Measurements from ENCODE around the gene SPOCK2.

Gene SPOCK2

DNA sequence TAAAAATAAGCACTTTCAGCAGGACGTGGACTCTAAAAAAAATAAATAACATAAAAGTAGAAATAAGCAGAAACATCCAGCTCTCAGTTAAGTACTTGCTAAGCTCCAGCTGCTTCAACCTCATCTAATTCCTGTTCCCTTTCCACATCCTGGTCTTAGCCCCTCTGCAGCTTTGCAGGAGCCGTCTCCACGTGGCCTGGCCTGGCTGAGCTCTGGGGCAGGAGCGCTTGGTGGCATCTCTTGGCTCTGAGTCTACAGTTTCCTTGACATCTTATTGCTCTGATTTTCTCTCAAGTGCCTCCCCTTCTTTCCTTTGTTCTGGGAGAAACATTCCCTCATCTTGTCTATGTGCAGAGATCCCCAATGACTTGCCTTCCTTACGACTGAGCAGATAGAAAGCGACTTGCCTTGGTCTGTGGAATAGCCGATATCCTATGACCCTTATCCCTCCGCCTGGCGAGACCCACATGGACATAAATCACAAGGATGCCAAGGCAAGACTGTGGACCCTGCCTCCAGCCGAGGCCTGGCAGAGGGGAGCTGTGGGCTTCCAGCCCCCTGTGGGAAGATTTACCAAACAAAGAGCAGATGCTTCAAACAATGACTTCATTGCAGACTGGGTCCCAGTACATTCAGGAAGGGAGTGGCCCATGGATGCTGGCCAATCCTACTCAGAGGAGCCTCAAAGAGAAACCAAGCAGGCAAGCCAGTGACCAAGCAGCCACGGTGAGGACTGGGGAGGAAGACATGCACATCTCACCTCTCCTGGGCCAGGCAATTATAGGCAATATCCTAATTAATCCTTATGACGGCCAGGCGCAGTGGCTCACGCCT lies 61.9 kb downstream of the SPOCK2 start:
- Histone ChIP-seq H3K36me3 (ENCODE audit: control insufficient read depth, insufficient read depth, low read length) (no peaks in the 10 kb centered on the region), H3K23ac (ENCODE audit: low read length) (no peak overlapping the region), H3K79me2 (ENCODE audit: control insufficient read depth, insufficient read depth, low read length) (no peaks in the 10 kb centered on the region), H3K27me3 (ENCODE audit: insufficient read depth, low read length, poor library complexity) (no peaks in the 10 kb centered on the region), H3K4me1 (ENCODE audit: control insufficient read depth, low read depth, low read length) (no peaks in the 10 kb centered on the region), H3K9ac (ENCODE audit: low read length) (no peak overlapping the region), H3K79me1 (ENCODE audit: low read length) (no peaks in the 10 kb centered on the region), H3K56ac (ENCODE audit: low read length) (no peak overlapping the region), H2BK15ac (replicated peaks; ENCODE audit: low read depth) (no peak overlapping the region), H2BK120ac (ENCODE audit: low read depth, low read length) (no peak overlapping the region), H2BK5ac (ENCODE audit: low read length) (no peak overlapping the region), H3K4me2 (ENCODE audit: low read length) (no peak overlapping the region), H3K27ac (ENCODE audit: low read depth, low read length) (no peak overlapping the region), H3K4me3 (ENCODE audit: low read length) (no peak overlapping the region), H4K5ac (ENCODE audit: low read length) (no peak overlapping the region), H3K18ac (ENCODE audit: low read length) (no peak overlapping the region), H2AK5ac (ENCODE audit: low read length) (no peak overlapping the region), H4K8ac (ENCODE audit: low read depth, low read length) (no peak overlapping the region), H3K4ac (ENCODE audit: low read depth, low read length) (no peak overlapping the region)
- DNase-seq: no peak
- no CpG with 5 or more reads among the region's 14 CpGs for WGBS (ENCODE audit: extremely low coverage, insufficient coverage, low lambda C conversion rate)

DNA sequence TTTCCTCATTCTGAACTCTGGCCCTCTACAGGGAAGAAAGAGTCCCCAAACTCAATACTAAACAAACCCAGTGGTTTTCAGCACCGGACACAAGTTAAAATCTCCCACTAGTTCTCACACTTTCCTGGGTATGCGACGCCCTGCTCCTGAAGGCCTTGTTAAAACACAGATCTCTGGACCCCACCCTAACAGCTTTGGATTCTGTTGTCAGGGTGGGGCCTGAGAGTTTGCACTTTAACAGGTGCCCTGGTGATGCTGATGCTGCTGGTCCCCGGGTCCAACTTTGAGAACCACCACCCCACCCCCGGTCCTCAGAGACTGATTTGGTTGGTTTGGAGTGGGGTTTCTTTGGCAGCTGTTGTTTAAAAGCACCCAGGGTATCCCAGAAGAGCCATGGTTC lies 62.5 kb downstream of the SPOCK2 start:
- no peak overlapping the region for H2BK5ac ChIP-seq (ENCODE audit: low read length)
- no peak overlapping the region for H2BK15ac ChIP-seq (replicated peaks; ENCODE audit: low read depth)
- H3K23ac ChIP-seq (ENCODE audit: low read length): no peak overlapping the region
- H3K18ac ChIP-seq (ENCODE audit: low read length): no peak overlapping the region
- no peak overlapping the region for H3K4me2 ChIP-seq (ENCODE audit: low read length)
- no peak overlapping the region for H3K4me3 ChIP-seq (ENCODE audit: low read length)
- H3K79me2 ChIP-seq (ENCODE audit: control insufficient read depth, insufficient read depth, low read length): no peaks in the 10 kb centered on the region
- no peak overlapping the region for H3K9ac ChIP-seq (ENCODE audit: low read length)
- no peak overlapping the region for H3K27ac ChIP-seq (ENCODE audit: low read depth, low read length)
- no peak overlapping the region for H4K8ac ChIP-seq (ENCODE audit: low read depth, low read length)
- H3K56ac ChIP-seq (ENCODE audit: low read length): no peak overlapping the region
- no peak for DNase-seq
- H3K27me3 ChIP-seq (ENCODE audit: insufficient read depth, low read length, poor library complexity): no peaks in the 10 kb centered on the region
- H2BK120ac ChIP-seq (ENCODE audit: low read depth, low read length): no peak overlapping the region
- no peaks in the 10 kb centered on the region for H3K79me1 ChIP-seq (ENCODE audit: low read length)
- no peaks in the 10 kb centered on the region for H3K4me1 ChIP-seq (ENCODE audit: control insufficient read depth, low read depth, low read length)
- no CpG with 5 or more reads among the region's 5 CpGs for WGBS (ENCODE audit: extremely low coverage, insufficient coverage, low lambda C conversion rate)
- no peaks in the 10 kb centered on the region for H3K36me3 ChIP-seq (ENCODE audit: control insufficient read depth, insufficient read depth, low read length)
- no peak overlapping the region for H4K5ac ChIP-seq (ENCODE audit: low read length)
- no peak overlapping the region for H3K4ac ChIP-seq (ENCODE audit: low read depth, low read length)
- H2AK5ac ChIP-seq (ENCODE audit: low read length): no peak overlapping the region

GRCh38 chr10:72025400-72025799 lies 63.0 kb downstream of the SPOCK2 start:
- H3K9ac ChIP-seq (ENCODE audit: low read length): no peak overlapping the region
- H4K5ac ChIP-seq (ENCODE audit: low read length): no peak overlapping the region
- no peaks in the 10 kb centered on the region for H3K4me1 ChIP-seq (ENCODE audit: control insufficient read depth, low read depth, low read length)
- no peak overlapping the region for H3K4me2 ChIP-seq (ENCODE audit: low read length)
- no peak overlapping the region for H3K56ac ChIP-seq (ENCODE audit: low read length)
- H3K4ac ChIP-seq (ENCODE audit: low read depth, low read length): no peak overlapping the region
- no peaks in the 10 kb centered on the region for H3K79me2 ChIP-seq (ENCODE audit: control insufficient read depth, insufficient read depth, low read length)
- no peak overlapping the region for H2BK5ac ChIP-seq (ENCODE audit: low read length)
- H2AK5ac ChIP-seq (ENCODE audit: low read length): no peak overlapping the region
- no peak overlapping the region for H3K18ac ChIP-seq (ENCODE audit: low read length)
- no peak overlapping the region for H4K8ac ChIP-seq (ENCODE audit: low read depth, low read length)
- H3K4me3 ChIP-seq (ENCODE audit: low read length): no peak overlapping the region
- no peak overlapping the region for H2BK120ac ChIP-seq (ENCODE audit: low read depth, low read length)
- H3K23ac ChIP-seq (ENCODE audit: low read length): no peak overlapping the region
- H2BK15ac ChIP-seq (replicated peaks; ENCODE audit: low read depth): no peak overlapping the region
- no peaks in the 10 kb centered on the region for H3K79me1 ChIP-seq (ENCODE audit: low read length)
- H3K27ac ChIP-seq (ENCODE audit: low read depth, low read length): no peak overlapping the region
- H3K27me3 ChIP-seq (ENCODE audit: insufficient read depth, low read length, poor library complexity): no peaks in the 10 kb centered on the region
- no peak for DNase-seq
- no CpG with 5 or more reads among the region's 8 CpGs for WGBS (ENCODE audit: extremely low coverage, insufficient coverage, low lambda C conversion rate)
- no peaks in the 10 kb centered on the region for H3K36me3 ChIP-seq (ENCODE audit: control insufficient read depth, insufficient read depth, low read length)

DNA sequence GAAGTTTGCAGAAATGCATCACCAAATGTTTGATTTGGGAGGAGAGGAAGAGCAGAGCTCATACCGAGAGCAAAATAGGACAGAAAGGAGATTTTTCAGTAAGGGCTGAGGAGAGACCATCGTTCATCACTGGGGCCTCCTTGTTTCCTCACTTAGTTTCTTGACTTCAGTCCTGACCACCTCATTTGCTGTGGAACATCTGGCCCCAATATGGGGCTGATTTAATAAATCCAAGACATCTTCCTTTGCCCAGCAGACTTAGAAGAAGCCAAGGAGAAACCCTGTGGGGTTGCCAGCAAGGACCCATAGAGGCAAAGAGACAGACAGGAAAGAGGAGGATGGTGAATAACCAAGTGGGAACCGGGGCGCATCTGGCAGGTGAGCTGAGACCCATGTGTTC lies 63.8 kb downstream of the SPOCK2 start:
- H3K79me2 ChIP-seq (ENCODE audit: control insufficient read depth, insufficient read depth, low read length): no peaks in the 10 kb centered on the region
- no peaks in the 10 kb centered on the region for H3K79me1 ChIP-seq (ENCODE audit: low read length)
- H2AK5ac ChIP-seq (ENCODE audit: low read length): no peak overlapping the region
- no peaks in the 10 kb centered on the region for H3K27me3 ChIP-seq (ENCODE audit: insufficient read depth, low read length, poor library complexity)
- H4K5ac ChIP-seq (ENCODE audit: low read length): no peak overlapping the region
- no peak overlapping the region for H3K4me3 ChIP-seq (ENCODE audit: low read length)
- H3K4me2 ChIP-seq (ENCODE audit: low read length): no peak overlapping the region
- H3K56ac ChIP-seq (ENCODE audit: low read length): no peak overlapping the region
- H3K4me1 ChIP-seq (ENCODE audit: control insufficient read depth, low read depth, low read length): no peaks in the 10 kb centered on the region
- H3K9ac ChIP-seq (ENCODE audit: low read length): no peak overlapping the region
- no peak overlapping the region for H2BK15ac ChIP-seq (replicated peaks; ENCODE audit: low read depth)
- H3K4ac ChIP-seq (ENCODE audit: low read depth, low read length): no peak overlapping the region
- no peak overlapping the region for H2BK120ac ChIP-seq (ENCODE audit: low read depth, low read length)
- no CpG with 5 or more reads among the region's 4 CpGs for WGBS (ENCODE audit: extremely low coverage, insufficient coverage, low lambda C conversion rate)
- H4K8ac ChIP-seq (ENCODE audit: low read depth, low read length): no peak overlapping the region
- no peak for DNase-seq
- H3K23ac ChIP-seq (ENCODE audit: low read length): no peak overlapping the region
- no peaks in the 10 kb centered on the region for H3K36me3 ChIP-seq (ENCODE audit: control insufficient read depth, insufficient read depth, low read length)
- no peak overlapping the region for H3K27ac ChIP-seq (ENCODE audit: low read depth, low read length)
- H3K18ac ChIP-seq (ENCODE audit: low read length): no peak overlapping the region
- no peak overlapping the region for H2BK5ac ChIP-seq (ENCODE audit: low read length)

DNA sequence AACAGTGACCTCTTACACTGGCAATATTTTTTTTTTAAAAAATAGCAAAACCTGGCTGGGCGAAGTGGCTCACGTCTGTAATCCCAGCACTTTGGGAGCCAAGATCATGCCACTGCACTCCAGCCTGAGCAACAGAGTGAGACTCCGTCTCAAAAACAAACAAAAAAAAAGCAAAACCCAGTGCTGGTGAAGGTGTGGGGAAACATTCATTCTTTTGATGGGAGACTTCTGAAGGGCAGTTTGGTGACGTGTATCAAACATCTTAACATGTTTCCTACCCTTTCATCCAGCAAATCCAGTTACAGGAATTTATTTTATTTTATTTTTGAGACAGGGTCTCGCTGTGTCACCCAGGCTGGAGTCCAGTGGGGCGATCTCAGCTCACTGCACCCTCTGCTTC lies 66.1 kb downstream of the SPOCK2 start:
- Histone ChIP-seq H3K27ac (ENCODE audit: low read depth, low read length) (no peak overlapping the region), H3K4me3 (ENCODE audit: low read length) (no peak overlapping the region), H3K56ac (ENCODE audit: low read length) (no peak overlapping the region), H3K18ac (ENCODE audit: low read length) (no peak overlapping the region), H3K4me1 (ENCODE audit: control insufficient read depth, low read depth, low read length) (no peaks in the 10 kb centered on the region), H2AK5ac (ENCODE audit: low read length) (no peak overlapping the region), H2BK15ac (replicated peaks; ENCODE audit: low read depth) (no peak overlapping the region), H4K8ac (ENCODE audit: low read depth, low read length) (no peak overlapping the region), H2BK120ac (ENCODE audit: low read depth, low read length) (no peak overlapping the region), H3K79me1 (ENCODE audit: low read length) (no peaks in the 10 kb centered on the region), H3K79me2 (ENCODE audit: control insufficient read depth, insufficient read depth, low read length) (no peaks in the 10 kb centered on the region), H4K5ac (ENCODE audit: low read length) (no peak overlapping the region), H3K23ac (ENCODE audit: low read length) (no peak overlapping the region), H3K27me3 (ENCODE audit: insufficient read depth, low read length, poor library complexity) (no peaks in the 10 kb centered on the region), H3K9ac (ENCODE audit: low read length) (no peak overlapping the region), H2BK5ac (ENCODE audit: low read length) (no peak overlapping the region), H3K4me2 (ENCODE audit: low read length) (no peak overlapping the region), H3K36me3 (ENCODE audit: control insufficient read depth, insufficient read depth, low read length) (no peaks in the 10 kb centered on the region), H3K4ac (ENCODE audit: low read depth, low read length) (no peak overlapping the region)
- no peak for DNase-seq
- WGBS (ENCODE audit: extremely low coverage, insufficient coverage, low lambda C conversion rate): no CpG with 5 or more reads among the region's 6 CpGs

Data from mesendoderm (in vitro differentiated cells).